DMS79 (cell line): ENCODE results near the gene DHRS7.

Experiments used
- DNase-seq: peaks from one replicate; lab custom pipeline; 2025; lab: John Stamatoyannopoulos, UW

DHRS7 gene

GRCh38 chr14:60184905-60185555 lies 19.8 kb upstream of the DHRS7 start:
- no peak for DNase-seq

- DNase-seq, result peak; percentile 59
These were observed 19.1 kb upstream of the DHRS7 start for GRCh38 chr14:60184146-60184904.

GRCh38 chr14:60183741-60184140 lies 18.5 kb upstream of the DHRS7 start:
- no peak for DNase-seq

- DNase-seq, result no peak
These were observed 17.9 kb upstream of the DHRS7 start for GRCh38 chr14:60183138-60183537.

- no peak for DNase-seq
These were observed 14.3 kb upstream of the DHRS7 start for GRCh38 chr14:60179431-60179869.

GRCh38 chr14:60178820-60179219 lies 13.6 kb upstream of the DHRS7 start:
- DNase-seq, result no peak

GRCh38 chr14:60178164-60178563 lies 13.0 kb upstream of the DHRS7 start:
- DNase-seq, result no peak

GRCh38 chr14:60175255-60175902 lies 10.2 kb upstream of the DHRS7 start:
- no peak for DNase-seq

- no peak for DNase-seq
These were observed 9.4 kb upstream of the DHRS7 start for GRCh38 chr14:60174352-60175254.

GRCh38 chr14:60171690-60172089 lies 6.5 kb upstream of the DHRS7 start:
- DNase-seq, result no peak

- DNase-seq, result no peak
These were observed 5.8 kb upstream of the DHRS7 start for GRCh38 chr14:60170948-60171347.

- DNase-seq, result no peak
These were observed 4.5 kb upstream of the DHRS7 start for GRCh38 chr14:60169722-60170121.

GRCh38 chr14:60166142-60166541 lies 944 bp upstream of the DHRS7 start:
- DNase-seq, result no peak

- no peak for DNase-seq
These were observed 314 bp upstream of the DHRS7 start for GRCh38 chr14:60165547-60165876.

- no peak for DNase-seq
These were observed 840 bp downstream of the DHRS7 start for GRCh38 chr14:60164404-60164711.

GRCh38 chr14:60163693-60164092 lies 1.5 kb downstream of the DHRS7 start:
- no peak for DNase-seq

GRCh38 chr14:60161196-60162107 lies 3.7 kb downstream of the DHRS7 start:
- DNase-seq, result no peak

GRCh38 chr14:60160422-60160821 lies 4.8 kb downstream of the DHRS7 start:
- DNase-seq, result no peak

- DNase-seq, result no peak
These were observed 10.5 kb downstream of the DHRS7 start for GRCh38 chr14:60154671-60155070.

- no peak for DNase-seq
These were observed 11.2 kb downstream of the DHRS7 start for GRCh38 chr14:60153991-60154390.

GRCh38 chr14:60151715-60152114 lies 13.5 kb downstream of the DHRS7 start:
- DNase-seq, result no peak
